K562 (cell line): ENCODE results near the gene KRTAP19-8. TPM values are rescaled to one million over a fixed set of nuclear protein-coding genes. Genes with fewer than 3 reads are reported as not detected.

Source experiments
- ATAC-seq: fragments of 200-7000 bp; cut with Tn5 transposase; 3 replicates; pipeline ENCODE4 v1.9.1; 2020; ENCODE audit warnings: moderate library complexity
- BruUV-seq: library from RNA; stranded (reverse); fragments of 400-500 nt; replicated peaks from 2 replicates; lab custom pipeline; 2021; lab: Mats Ljungman, UMichigan
- CTCF ChIA-PET: fragments of 300-600 bp; formaldehyde crosslinking; extraction: SDS; loops from one replicate; lab custom pipeline; 2021; ENCODE audit warnings: low intra/inter-chr PET ratio; lab: Yijun Ruan, JAX
- POLR2A ChIA-PET: fragments of 300-600, 350-650 bp; sonication (Branson Sonifier 250); formaldehyde crosslinking; extraction: SDS; loops from one replicate; lab custom pipeline; 2021; ENCODE audit warnings: antibody characterized with exemption, inconsistent platforms; lab: Yijun Ruan, JAX
- DNase-seq, 4 experiments: peaks; one replicate each; pipeline versions ENCODE4 v3.0.0 to v3.0.0-alpha.2; 2011 to 2018; ENCODE audit warnings: low spot score in 3 of 4, mixed read lengths in 3 of 4; ENCODE audit errors: extremely low read depth in 1 of 4
- FAIRE-seq: peaks from 2 replicates; lab custom pipeline; 2011; peaks lifted over from hg19 to GRCh38; lab: Jason Lieb, UNC
- H2AFZ ChIP-seq: 2 replicates; pipeline ENCODE4 v1.6.0; 2011; ENCODE audit warnings: low read depth, low read length, control low read depth, inconsistent platforms
- H3K27ac ChIP-seq: fragments of 200-600 bp; 3 replicates; pipeline ENCODE4 v1.8.0; 2011; ENCODE audit warnings: low read depth, mild to moderate bottlenecking, control low read depth, inconsistent platforms, low read length, moderate library complexity, mixed read lengths; ENCODE audit errors: extremely low read depth
- H3K27me3 ChIP-seq, 2 experiments: fragments of 300-600 bp in 1 of 2; 2 replicates in 1 of 2; 3 replicates in 1 of 2; pipeline versions ENCODE4 v1.6.0 to v1.8.0; 2011; ENCODE audit warnings: inconsistent platforms in 2 of 2, low read length in 2 of 2, mild to moderate bottlenecking in 1 of 2, mixed read lengths in 1 of 2, moderate library complexity in 1 of 2; ENCODE audit not compliant: control insufficient read depth in 2 of 2, insufficient read depth in 2 of 2
- H3K36me3 ChIP-seq: fragments of 300-600 bp; 3 replicates; pipeline ENCODE4 v1.8.0; 2011; ENCODE audit warnings: mild to moderate bottlenecking, low read length, inconsistent platforms; ENCODE audit not compliant: control insufficient read depth, insufficient read depth
- H3K4me1 ChIP-seq, 2 experiments: fragments of 200-600 bp in 1 of 2; replicated peaks in 1 of 2; 2 replicates in 1 of 2; 3 replicates in 1 of 2; pipeline versions ENCODE4 v1.5.1 to v1.8.0; 2011; ENCODE audit warnings: inconsistent platforms in 2 of 2, low read length in 2 of 2, mild to moderate bottlenecking in 1 of 2, mixed read lengths in 1 of 2, moderate library complexity in 1 of 2; ENCODE audit not compliant: control insufficient read depth in 2 of 2, insufficient read depth in 2 of 2
- H3K4me2 ChIP-seq: 2 replicates; pipeline ENCODE4 v1.6.1; 2011; ENCODE audit warnings: low read length, control low read depth, inconsistent platforms, mixed read lengths; ENCODE audit not compliant: insufficient read depth
- H3K4me3 ChIP-seq: fragments of 200-600 bp; sonication (generic), shearing (Covaris generic); 2 replicates; pipeline ENCODE4 v1.5.1; 2016; ENCODE audit warnings: control low read depth, inconsistent platforms
- H3K79me2 ChIP-seq: fragments of 200-600 bp; 3 replicates; pipeline ENCODE4 v1.8.0; 2011; ENCODE audit warnings: low read length, inconsistent platforms; ENCODE audit not compliant: control insufficient read depth, insufficient read depth
- H3K9ac ChIP-seq, 2 experiments: 2 replicates each; pipeline versions ENCODE4 v1.6.0 to v1.6.1; 2011; ENCODE audit warnings: low read depth in 2 of 2, low read length in 2 of 2, control low read depth in 1 of 2, inconsistent platforms in 1 of 2, mild to moderate bottlenecking in 1 of 2, mixed read lengths in 1 of 2; ENCODE audit not compliant: insufficient read depth in 1 of 2
- H3K9me1 ChIP-seq: one replicate; pipeline ENCODE4 v1.6.0; 2011; ENCODE audit warnings: inconsistent platforms, mild to moderate bottlenecking, low read length, moderate library complexity; ENCODE audit not compliant: control insufficient read depth, insufficient read depth
- H3K9me3 ChIP-seq: replicated peaks from 2 replicates; pipeline ENCODE4 v1.5.1; 2011; ENCODE audit warnings: low read depth, low read length, inconsistent platforms; ENCODE audit not compliant: control insufficient read depth, insufficient read depth
- H4K20me1 ChIP-seq: replicated peaks from 2 replicates; pipeline ENCODE4 v1.6.1; 2011; ENCODE audit warnings: low read length, inconsistent platforms, mixed read lengths; ENCODE audit not compliant: control insufficient read depth, insufficient read depth
- ATF7 ChIP-seq: fragments of 450-650 bp; IDR thresholded peaks from 2 replicates; pipeline ENCODE4 v1.7.1; 2014; ENCODE audit warnings: mild to moderate bottlenecking, moderate library complexity
- CREM ChIP-seq: IDR thresholded peaks from 2 replicates; pipeline ENCODE4 v1.6.1; 2014; ENCODE audit warnings: antibody characterized with exemption, low read depth
- FOSL1 ChIP-seq: fragments of 200-800 bp; sonication (Bioruptor generic); conservative IDR thresholded peaks from 2 replicates; pipeline ENCODE4 v1.6.1; 2016; ENCODE audit warnings: missing genetic modification characterization, missing compliant biosample characterization
- FOXK1 ChIP-seq: sonication (generic); formaldehyde crosslinking; IDR thresholded peaks from 2 replicates; pipeline ENCODE4 v1.8.0; 2022; ENCODE audit warnings: missing genetic modification reagents, mild to moderate bottlenecking, borderline replicate concordance
- FUS ChIP-seq: fragments of 200-400 bp; formaldehyde crosslinking; optimal IDR thresholded peaks from 2 replicates; pipeline ENCODE3; 2017; ENCODE audit warnings: low read depth, low read length
- ILF3 ChIP-seq: fragments of 450-650 bp; IDR thresholded peaks from 2 replicates; pipeline ENCODE4 v1.6.1; 2018; ENCODE audit warnings: antibody characterized with exemption, mild to moderate bottlenecking, moderate library complexity, borderline replicate concordance
- LCOR ChIP-seq: sonication (generic); formaldehyde crosslinking; IDR thresholded peaks from 2 replicates; pipeline ENCODE4 v1.8.0; 2022; ENCODE audit warnings: mild to moderate bottlenecking, missing genetic modification reagents
- RAD51 ChIP-seq: fragments of 450-650 bp; IDR thresholded peaks from 2 replicates; pipeline ENCODE4 v1.7.1; 2016; ENCODE audit warnings: low read depth, mild to moderate bottlenecking, borderline replicate concordance
- SAP30 ChIP-seq: fragments of 200-600 bp; sonication (generic); IDR thresholded peaks from 2 replicates; pipeline ENCODE4 v1.6.1; 2012; ENCODE audit warnings: borderline replicate concordance, low read depth, mild to moderate bottlenecking, moderate library complexity, low read length, control low read depth, inconsistent platforms; ENCODE audit not compliant: insufficient read depth, poor library complexity, severe bottlenecking
- TAF7 ChIP-seq: fragments of 450-650 bp; IDR thresholded peaks from 2 replicates; pipeline ENCODE4 v1.6.1; 2016; ENCODE audit warnings: missing genetic modification characterization, missing compliant biosample characterization
- ZNF217 ChIP-seq: sonication (generic); formaldehyde crosslinking; IDR thresholded peaks from 2 replicates; pipeline ENCODE4 v1.8.0; 2022; ENCODE audit warnings: mild to moderate bottlenecking, missing genetic modification reagents
- WGBS: fragments of 100-300 bp; shearing (Covaris generic); methylation state at CpG from one replicate; pipeline ENCODE4 v1.1.6; 2016; ENCODE audit warnings: low coverage, mixed read lengths; ENCODE audit not compliant: insufficient coverage; ENCODE audit errors: missing lambda C conversion rate; 5-methylcytosine and 5-hydroxymethylcytosine counted together
- in situ Hi-C: fragments of 300-500 bp; cut with MboI; formaldehyde crosslinking; loops from 4 replicates; pipeline ENCODE4 v1.15.0; 2018; ENCODE audit warnings: inconsistent platforms, mixed read lengths
- intact Hi-C: fragments of 100-400 bp; cut with micrococcal nuclease; formaldehyde crosslinking; loops from 2 replicates; pipeline ENCODE4 v1.14.2; 2022
- polyA plus RNA-seq, 8 experiments: library from polyadenylated mRNA; depleted of rRNA in 4 of 8; stranded (reverse) in 5 of 8; unstranded in 3 of 8; fragments of >200 nt; fragmentation: Nextera tagmentation in 2 of 8; fragmentation: Illumina TruSeq in 1 of 8; extraction: Ambion mirVana in 2 of 8; extraction: Trizol in 1 of 8; gene quantifications; 2 replicates each; pipeline versions ENCODE4 v1.2.1 to v1.2.3, GENCODE V29; 2011 to 2014; ENCODE audit warnings: inconsistent platforms in 1 of 8, missing spikeins in 1 of 8
- total RNA-seq, 7 experiments: library from RNA; depleted of rRNA in 6 of 7; stranded (reverse); fragments of >200 nt in 6 of 7; fragmentation: Illumina TruSeq in 2 of 7; extraction: Trizol in 2 of 7; gene quantifications; 2 replicates each; pipeline versions ENCODE4 v1.2.1 to v1.2.3, GENCODE V29; 2011 to 2021; ENCODE audit warnings: low replicate concordance in 1 of 7
- TF ChIP-seq, protein P1 (sequence below): fragments of 250-450 bp; sonication (Bioruptor Pico); IDR thresholded peaks from 2 replicates; pipeline ENCODE4 v1.5.0; 2021; ENCODE audit warnings: mild to moderate bottlenecking, borderline replicate concordance
- TF ChIP-seq, protein P2 (sequence below): sonication (generic); IDR thresholded peaks from 2 replicates; pipeline ENCODE4 v1.6.1; 2016

KRTAP19-8 gene
- total and polyA plus RNA-seq, 9 of the 15 experiments (the other 6 are each of a cell fraction or from before 2014, with no cell fraction given): not detected

DNA sequence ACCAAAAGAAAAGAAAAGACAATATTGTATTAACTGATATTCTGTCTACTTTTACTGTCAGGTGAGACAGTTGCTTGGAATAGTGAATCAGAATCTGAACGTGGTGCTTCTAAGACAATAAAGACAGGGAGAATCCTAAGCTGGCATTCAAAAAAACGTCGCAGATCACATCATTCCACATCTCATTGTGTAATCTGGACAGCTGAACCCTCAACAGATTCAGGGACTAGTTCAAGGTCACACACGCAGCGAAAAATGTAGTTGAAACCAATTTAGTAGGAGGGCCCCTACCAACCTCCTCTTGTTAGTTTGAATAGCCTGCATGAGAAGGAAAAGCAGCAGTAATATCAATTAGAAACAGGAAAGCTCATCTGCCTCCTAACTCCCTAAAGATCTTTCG is 46.4 kb upstream of the KRTAP19-8 start:
- no TSS peak for BruUV-seq
- ATAC-seq: no peak

DNA sequence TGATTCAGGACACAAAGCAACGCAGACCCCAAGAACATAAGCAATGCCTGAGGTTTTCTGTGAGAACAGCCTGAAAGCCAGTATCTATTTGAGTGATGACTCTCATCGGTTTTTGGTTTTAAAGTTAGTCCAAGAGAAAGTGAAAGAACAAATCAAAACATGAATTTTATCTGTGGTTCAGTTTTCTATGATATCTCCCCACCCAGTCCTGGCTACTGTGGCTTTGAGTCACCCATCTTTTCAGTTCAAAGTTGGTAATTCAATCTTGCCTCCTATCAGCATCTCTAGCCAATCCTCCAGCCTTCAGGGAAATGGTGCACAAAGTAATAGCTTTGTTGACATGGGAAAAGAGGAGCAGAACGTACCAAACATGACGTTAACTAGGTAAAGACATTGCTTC is 40.5 kb upstream of the KRTAP19-8 start:
- FAIRE-seq (no peak), DNase-seq (no peak), ATAC-seq (no peak)
- Histone ChIP-seq H3K4me3 (no peak overlapping the region), H4K20me1 (no peaks in the 10 kb centered on the region), H3K9ac (no peak overlapping the region), H3K79me2 (no peaks in the 10 kb centered on the region), H3K27me3 (no peaks in the 10 kb centered on the region), H2AFZ (no peak overlapping the region), H3K9me1 (no peaks in the 10 kb centered on the region), H3K4me2 (no peak overlapping the region), H3K4me1 (no peaks in the 10 kb centered on the region), H3K36me3 (no peaks in the 10 kb centered on the region), H3K9me3 (no peaks in the 10 kb centered on the region), H3K27ac (no peak overlapping the region)
- POLR2A ChIA-PET: interaction anchor here (0.6 kb wide), 1 partner anchor 14 kb away, joined by 3 read pairs; no protein-coding TSS in a partner anchor
- in situ Hi-C loops: loop anchor here (25.0 kb wide), 1 partner anchor 1966 kb away; no protein-coding TSS in a partner anchor
- BruUV-seq: no TSS peak
- 0% methylated on average over 4 of the region's 4 CpGs for WGBS
- intact Hi-C loops: no loop called here
- CTCF ChIA-PET: no interaction called here
- TF ChIP-seq ILF3 (no peak), ZNF217 (CRISPR knock-in tag) (no peak), RAD51 (no peak), FOXK1 (CRISPR knock-in tag) (no peak), LCOR (no peak), SAP30 (no peak), CREM (no peak), ATF7 (no peak)
- TF ChIP-seq, protein P1, sequence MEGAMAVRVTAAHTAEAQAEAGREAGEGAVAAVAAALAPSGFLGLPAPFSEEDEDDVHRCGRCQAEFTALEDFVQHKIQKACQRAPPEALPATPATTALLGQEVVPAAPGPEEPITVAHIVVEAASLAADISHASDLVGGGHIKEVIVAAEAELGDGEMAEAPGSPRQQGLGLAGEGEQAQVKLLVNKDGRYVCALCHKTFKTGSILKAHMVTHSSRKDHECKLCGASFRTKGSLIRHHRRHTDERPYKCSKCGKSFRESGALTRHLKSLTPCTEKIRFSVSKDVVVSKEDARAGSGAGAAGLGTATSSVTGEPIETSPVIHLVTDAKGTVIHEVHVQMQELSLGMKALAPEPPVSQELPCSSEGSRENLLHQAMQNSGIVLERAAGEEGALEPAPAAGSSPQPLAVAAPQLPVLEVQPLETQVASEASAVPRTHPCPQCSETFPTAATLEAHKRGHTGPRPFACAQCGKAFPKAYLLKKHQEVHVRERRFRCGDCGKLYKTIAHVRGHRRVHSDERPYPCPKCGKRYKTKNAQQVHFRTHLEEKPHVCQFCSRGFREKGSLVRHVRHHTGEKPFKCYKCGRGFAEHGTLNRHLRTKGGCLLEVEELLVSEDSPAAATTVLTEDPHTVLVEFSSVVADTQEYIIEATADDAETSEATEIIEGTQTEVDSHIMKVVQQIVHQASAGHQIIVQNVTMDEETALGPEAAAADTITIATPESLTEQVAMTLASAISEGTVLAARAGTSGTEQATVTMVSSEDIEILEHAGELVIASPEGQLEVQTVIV (CRISPR knock-in tag): no peak

More for the DNA sequence above, 46.4 kb upstream of the KRTAP19-8 start:
- Histone ChIP-seq H2AFZ (no peak overlapping the region), H3K4me2 (no peak overlapping the region), H3K4me1 (no peaks in the 10 kb centered on the region), H3K9me3 (no peaks in the 10 kb centered on the region), H3K9me1 (no peaks in the 10 kb centered on the region), H3K36me3 (no peaks in the 10 kb centered on the region), H3K9ac (no peak overlapping the region), H3K4me3 (no peak overlapping the region), H3K79me2 (no peaks in the 10 kb centered on the region), H4K20me1 (no peaks in the 10 kb centered on the region), H3K27ac (no peak overlapping the region), H3K27me3 (no peaks in the 10 kb centered on the region)
- 0% methylated on average over 6 of the region's 6 CpGs for WGBS
- DNase-seq (no peak), FAIRE-seq (no peak)
- intact Hi-C loops (loop anchor here (5.0 to 10.0 kb wide), 2 partner anchors 232 to 1020 kb away; no protein-coding TSS in a partner anchor), in situ Hi-C loops (loop anchor here (25.0 kb wide), 1 partner anchor 1972 kb away; no protein-coding TSS in a partner anchor)
- no peak for TF ChIP-seq FOSL1 (tag)
- no peak for TF ChIP-seq FUS
- TF ChIP-seq, protein P2, sequence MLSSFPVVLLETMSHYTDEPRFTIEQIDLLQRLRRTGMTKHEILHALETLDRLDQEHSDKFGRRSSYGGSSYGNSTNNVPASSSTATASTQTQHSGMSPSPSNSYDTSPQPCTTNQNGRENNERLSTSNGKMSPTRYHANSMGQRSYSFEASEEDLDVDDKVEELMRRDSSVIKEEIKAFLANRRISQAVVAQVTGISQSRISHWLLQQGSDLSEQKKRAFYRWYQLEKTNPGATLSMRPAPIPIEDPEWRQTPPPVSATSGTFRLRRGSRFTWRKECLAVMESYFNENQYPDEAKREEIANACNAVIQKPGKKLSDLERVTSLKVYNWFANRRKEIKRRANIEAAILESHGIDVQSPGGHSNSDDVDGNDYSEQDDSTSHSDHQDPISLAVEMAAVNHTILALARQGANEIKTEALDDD: no peak
- TF ChIP-seq TAF7 (tag): no peak
- ChIA-PET POLR2A (no interaction called here), CTCF (no interaction called here)
